Stimulated activated CD4-positive, alpha-beta T cell treated with anti-CD3 and anti-CD28 coated beads, Interleukin-4, amount 100 ng/mL, for 24 hours (primary cell): ENCODE data around the gene SMARCC2.
"Not testable (repeated sequence)": the region's sequence is repeated elsewhere in the genome, so short reads cannot be mapped to it uniquely, and the experiment has no call there.

ENCODE experiments used
- DNase-seq: peaks from one replicate; pipeline ENCODE4 v3.0.0-alpha.2; 2020

Gene SMARCC2

GRCh38 chr12:56162468-56163290, 26.6 kb downstream of the SMARCC2 start:
- no peak for DNase-seq

- DNase-seq: no peak
Observed at GRCh38 chr12:56161690-56162351, 27.5 kb downstream of the SMARCC2 start.

- DNase-seq: no peak
Observed at GRCh38 chr12:56160894-56161689, 28.2 kb downstream of the SMARCC2 start.

GRCh38 chr12:56160193-56160763, 29.0 kb downstream of the SMARCC2 start:
- peak; percentile 60 for DNase-seq

- DNase-seq: no peak
Observed at GRCh38 chr12:56159482-56160192, 29.6 kb downstream of the SMARCC2 start.

- peak; percentile 39 for DNase-seq
Observed at GRCh38 chr12:56158926-56159461, 30.3 kb downstream of the SMARCC2 start.

GRCh38 chr12:56158029-56158925, 31.0 kb downstream of the SMARCC2 start, which contains the start of gene MYL6:
TSS of gene MYL6 (plus strand) at chr12:56158359. CDS start at chr12:56158402, 43 bp downstream.
- peak; percentile 95 for DNase-seq

GRCh38 chr12:56157201-56158028, 31.9 kb downstream of the SMARCC2 start:
- peak; percentile 60 for DNase-seq

- not testable (repeated sequence) for DNase-seq
Observed at GRCh38 chr12:56156464-56157200, 32.7 kb downstream of the SMARCC2 start.

GRCh38 chr12:56155256-56155845, 33.9 kb downstream of the SMARCC2 start:
- DNase-seq: no peak

- no peak for DNase-seq
Observed at GRCh38 chr12:56154818-56155217, 34.5 kb downstream of the SMARCC2 start.

- no peak for DNase-seq
Observed at GRCh38 chr12:56154246-56154771, 35.0 kb downstream of the SMARCC2 start.

GRCh38 chr12:56153678-56154065, 35.6 kb downstream of the SMARCC2 start:
- DNase-seq: no peak

- no peak for DNase-seq
Observed at GRCh38 chr12:56152756-56153677, 36.3 kb downstream of the SMARCC2 start.

- peak; percentile 96 for DNase-seq
Observed at GRCh38 chr12:56152132-56152755, 37.0 kb downstream of the SMARCC2 start, which contains the start of gene MYL6B. TSS of gene MYL6B (plus strand) at chr12:56152587. CDS start at chr12:56153919, 1,332 bp downstream.

GRCh38 chr12:56151672-56152131, 37.6 kb downstream of the SMARCC2 start:
- peak; percentile 77 for DNase-seq

GRCh38 chr12:56150563-56150962, 38.7 kb downstream of the SMARCC2 start:
- no peak for DNase-seq
